GM12874 (cell line): ENCODE measurements around the gene VPS8.

ENCODE experiments used
- TF ChIP-seq, protein P1 (sequence below): IDR thresholded peaks from 2 replicates; pipeline ENCODE4 v1.5.1; 2011; ENCODE audit warnings: low read depth, mild to moderate bottlenecking, control low read depth, low read length, moderate library complexity; ENCODE audit not compliant: insufficient read depth

VPS8 gene

DNA sequence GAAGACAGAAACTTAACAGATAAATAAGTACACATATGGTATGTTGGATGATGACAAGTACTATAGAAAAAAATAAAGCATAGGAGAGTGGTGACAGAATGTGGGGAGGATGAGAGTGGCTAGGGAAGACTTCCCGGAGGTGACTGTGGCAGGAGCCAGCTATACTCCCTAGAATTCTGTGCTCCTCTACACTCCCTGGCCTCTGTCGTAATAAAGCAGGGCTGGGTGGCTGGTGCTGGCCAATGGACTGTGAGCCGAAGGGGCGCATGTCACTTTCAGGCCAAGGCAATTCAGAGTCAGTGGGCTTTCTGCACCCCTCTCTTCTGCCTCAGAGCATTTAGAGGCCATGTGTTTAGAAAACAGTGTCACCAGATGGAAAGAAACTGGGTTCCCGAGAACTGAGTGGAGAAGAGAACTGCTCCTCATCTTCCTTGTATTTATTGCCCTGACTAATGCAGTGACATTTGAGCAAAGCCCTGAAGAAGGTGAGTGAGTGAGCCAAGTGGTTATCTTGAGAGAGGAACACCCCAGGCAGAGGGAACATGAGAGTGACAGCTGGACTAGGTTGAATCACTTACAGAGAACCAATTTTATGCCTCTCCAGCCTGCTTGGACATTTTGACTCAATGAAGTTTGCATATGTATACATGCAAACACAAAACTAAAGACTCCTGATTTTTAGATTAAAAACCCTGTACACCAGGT, 5.2 kb upstream of the VPS8 start:
- TF ChIP-seq, protein P1, sequence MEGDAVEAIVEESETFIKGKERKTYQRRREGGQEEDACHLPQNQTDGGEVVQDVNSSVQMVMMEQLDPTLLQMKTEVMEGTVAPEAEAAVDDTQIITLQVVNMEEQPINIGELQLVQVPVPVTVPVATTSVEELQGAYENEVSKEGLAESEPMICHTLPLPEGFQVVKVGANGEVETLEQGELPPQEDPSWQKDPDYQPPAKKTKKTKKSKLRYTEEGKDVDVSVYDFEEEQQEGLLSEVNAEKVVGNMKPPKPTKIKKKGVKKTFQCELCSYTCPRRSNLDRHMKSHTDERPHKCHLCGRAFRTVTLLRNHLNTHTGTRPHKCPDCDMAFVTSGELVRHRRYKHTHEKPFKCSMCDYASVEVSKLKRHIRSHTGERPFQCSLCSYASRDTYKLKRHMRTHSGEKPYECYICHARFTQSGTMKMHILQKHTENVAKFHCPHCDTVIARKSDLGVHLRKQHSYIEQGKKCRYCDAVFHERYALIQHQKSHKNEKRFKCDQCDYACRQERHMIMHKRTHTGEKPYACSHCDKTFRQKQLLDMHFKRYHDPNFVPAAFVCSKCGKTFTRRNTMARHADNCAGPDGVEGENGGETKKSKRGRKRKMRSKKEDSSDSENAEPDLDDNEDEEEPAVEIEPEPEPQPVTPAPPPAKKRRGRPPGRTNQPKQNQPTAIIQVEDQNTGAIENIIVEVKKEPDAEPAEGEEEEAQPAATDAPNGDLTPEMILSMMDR = no peak

DNA sequence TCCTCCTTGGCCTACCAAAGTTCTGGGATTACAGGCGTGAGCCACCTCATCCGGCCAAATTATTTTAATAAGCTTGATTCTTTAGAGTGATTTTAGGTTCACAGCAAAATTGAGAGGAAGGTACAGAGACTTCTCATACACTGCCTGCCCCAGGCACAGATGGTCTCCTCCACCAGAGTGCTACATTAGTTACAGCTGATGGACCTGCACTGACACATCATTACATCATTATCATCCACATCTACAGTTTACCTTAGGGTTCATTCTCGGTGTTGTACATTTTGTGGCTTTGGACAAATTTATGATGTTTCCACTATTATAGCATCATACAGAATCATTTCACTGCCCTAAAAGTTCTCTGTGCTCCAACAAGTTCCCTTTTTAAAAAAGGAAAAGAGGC, 4.4 kb upstream of the VPS8 start:
- TF ChIP-seq, protein P1 = no peak

DNA sequence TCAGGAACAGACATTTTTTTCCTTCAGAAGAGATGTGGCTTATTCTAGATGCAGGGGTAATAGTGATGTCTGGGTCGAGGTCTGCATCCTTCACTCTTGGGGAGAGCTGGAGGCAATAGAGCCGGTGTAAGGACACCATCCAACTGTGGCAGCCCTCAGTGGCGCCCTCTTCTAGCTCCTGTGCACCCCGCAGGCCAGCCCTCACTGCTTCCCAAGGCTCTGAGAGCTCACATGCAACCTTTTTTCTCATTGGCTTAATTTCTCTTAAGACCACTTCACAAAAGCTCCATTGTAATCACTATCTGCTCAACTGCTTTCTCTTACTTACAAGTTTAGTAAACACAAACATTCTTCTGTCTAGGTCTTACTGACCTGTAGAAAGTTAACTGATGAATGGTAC, 3.9 kb upstream of the VPS8 start:
- TF ChIP-seq, protein P1 = peak; percentile 38; the same call in 1 of the 2 replicates

DNA sequence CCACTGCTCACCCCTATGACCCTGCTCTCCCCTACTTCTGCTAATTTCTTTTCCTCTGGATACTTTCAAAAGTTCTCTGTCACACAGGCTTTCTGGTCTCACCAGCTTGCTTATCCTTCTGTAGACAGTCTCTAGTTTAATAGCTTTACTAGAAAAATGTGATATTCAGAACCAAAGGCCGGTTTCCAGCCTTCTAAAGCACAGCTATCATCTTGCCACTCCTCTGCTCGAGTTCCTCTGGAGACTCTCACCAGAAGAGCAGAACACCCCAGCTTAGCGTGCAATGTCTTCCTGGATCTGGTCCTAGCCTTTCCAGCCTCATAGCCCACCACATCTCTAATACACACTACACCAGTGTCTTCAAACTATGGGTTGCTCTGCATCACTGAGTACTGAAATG, 1.8 kb upstream of the VPS8 start:
- TF ChIP-seq, protein P1 = no peak

DNA sequence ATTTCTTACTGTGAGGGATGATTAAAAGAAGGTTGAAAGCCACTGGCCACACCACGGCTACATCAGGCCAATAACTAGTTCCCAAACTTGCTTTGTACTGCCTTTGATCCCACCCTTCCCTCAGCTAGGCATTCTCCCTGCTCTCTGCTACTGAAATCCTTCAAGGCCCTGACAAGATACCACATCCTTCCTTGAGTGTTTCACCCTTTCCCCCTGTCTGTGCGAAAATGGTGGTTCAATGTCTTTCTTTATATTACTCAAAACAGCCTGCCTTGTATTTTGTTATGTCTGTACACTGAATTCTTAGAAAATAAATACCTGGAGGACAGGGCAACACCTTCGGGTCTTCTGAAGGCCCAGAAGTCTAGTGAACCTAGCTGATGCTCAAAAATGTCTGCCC, 932 bp upstream of the VPS8 start:
- TF ChIP-seq, protein P1 = no peak

DNA sequence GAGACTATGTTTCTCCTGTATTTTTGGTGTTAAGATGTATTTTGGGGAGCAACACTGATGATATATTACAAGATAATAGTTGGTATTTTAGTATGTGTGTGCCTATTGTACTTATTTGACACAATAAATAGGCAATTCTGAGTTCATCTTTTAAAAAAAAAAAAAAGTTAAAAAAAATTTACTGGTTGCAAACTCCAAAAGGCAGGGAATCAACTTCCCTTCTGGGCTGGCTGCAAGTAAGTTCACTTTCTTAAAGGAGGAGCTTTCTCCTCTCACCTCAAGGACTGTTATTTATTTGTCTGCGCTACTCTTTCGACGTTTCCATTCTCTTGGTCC, 335 bp upstream of the VPS8 start:
- TF ChIP-seq, protein P1 = no peak

DNA sequence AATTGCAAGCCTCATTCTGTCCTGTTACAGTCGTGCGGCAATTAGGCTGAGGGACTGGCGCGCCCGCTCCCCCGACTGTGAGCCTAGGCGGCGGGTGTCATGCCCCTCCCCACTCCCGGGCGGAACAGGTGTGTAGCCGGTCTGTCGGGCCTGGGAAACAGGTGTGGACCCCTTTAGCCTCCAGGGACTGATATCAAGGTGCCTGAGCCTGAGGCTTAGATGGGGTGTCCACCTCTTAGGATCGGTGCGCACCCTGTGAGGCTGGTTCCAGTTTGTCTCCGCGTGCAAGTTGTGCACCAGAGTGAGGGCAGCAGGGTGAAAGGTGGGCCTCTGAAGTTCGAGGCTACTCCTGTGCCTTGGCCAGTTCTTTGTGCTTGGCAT, 686 bp downstream of the VPS8 start:
- TF ChIP-seq, protein P1 = no peak
